GM10248 (cell line): Measurements from ENCODE around the gene HEMK1.

Experiments used
- CTCF ChIA-PET: fragments of 300-600 bp; sonication (Branson Sonifier 250); formaldehyde crosslinking; extraction: SDS; loops from one replicate; lab custom pipeline; 2021; ENCODE audit warnings: antibody characterized with exemption; lab: Yijun Ruan, JAX
- POLR2A ChIA-PET: fragments of 350-650 bp; sonication (Branson Sonifier 250); formaldehyde crosslinking; extraction: SDS; loops from one replicate; lab custom pipeline; 2020; ENCODE audit warnings: antibody characterized with exemption; lab: Yijun Ruan, JAX
- DNase-seq: peaks from one replicate; pipeline ENCODE4 v3.0.0; 2012; ENCODE audit errors: extremely low spot score
- CTCF ChIP-seq: IDR thresholded peaks from 2 replicates; pipeline ENCODE4 v1.5.1; 2012; ENCODE audit warnings: mild to moderate bottlenecking, low read depth; ENCODE audit errors: extremely low read depth, missing control alignments, control extremely low read depth

Gene HEMK1

GRCh38 chr3:50642382-50642781 is 73.1 kb downstream of the HEMK1 start:
- ChIA-PET CTCF (interaction anchor here (2.0 kb wide), 1 partner anchor 27 kb away, joined by 10 read pairs; no protein-coding TSS in a partner anchor), POLR2A (no interaction called here)
- no peak for DNase-seq
- no peak for TF ChIP-seq CTCF

- ChIA-PET CTCF (interaction anchor here (1.8 to 2.0 kb wide), 2 partner anchors 9 to 17 kb away, joined by 4 to 11 read pairs; no protein-coding TSS in a partner anchor), POLR2A (no interaction called here)
- DNase-seq = no peak
- no peak for TF ChIP-seq CTCF
Observed at GRCh38 chr3:50644561-50644960, 75.2 kb downstream of the HEMK1 start.

GRCh38 chr3:50645378-50645777 is 76.1 kb downstream of the HEMK1 start:
- ChIA-PET CTCF (interaction anchor here (0.8 to 10.8 kb wide), 3 partner anchors 8 to 1037 kb away, joined by 3 to 240 read pairs (median 11); partner anchors contain the start of genes CISH and MAPKAPK3), POLR2A (no interaction called here)
- no peak for DNase-seq
- TF ChIP-seq CTCF = no peak
